Panc1 (cell line): ENCODE results near the gene IP6K1. TPM values are rescaled to one million over a fixed set of nuclear protein-coding genes. Genes with fewer than 3 reads are reported as not detected.

ENCODE experiments used
- ATAC-seq: fragments of 200-7000 bp; cut with Tn5 transposase; 2 replicates; pipeline ENCODE4 v1.9.1; 2020; ENCODE audit warnings: mild to moderate bottlenecking, moderate library complexity
- BruUV-seq: library from RNA; stranded (reverse); fragments of 400-500 nt; replicated peaks from 2 replicates; lab custom pipeline; 2021; lab: Mats Ljungman, UMichigan
- CTCF ChIA-PET: fragments of 300-600 bp; sonication (Branson Sonifier 250); formaldehyde crosslinking; loops from one replicate; lab custom pipeline; 2022; ENCODE audit warnings: antibody characterized with exemption; lab: Charles Lee
- POLR2A ChIA-PET: fragments of 300-600 bp; sonication (Branson Sonifier 250); formaldehyde crosslinking; loops from one replicate; lab custom pipeline; 2022; ENCODE audit warnings: antibody characterized with exemption; lab: Charles Lee
- DNase-seq: peaks from one replicate; pipeline ENCODE4 v3.0.0-alpha.2; 2010; ENCODE audit warnings: low read depth, low spot score
- H3K27ac ChIP-seq: 2 replicates; pipeline ENCODE4 v1.5.1; 2011; ENCODE audit warnings: mild to moderate bottlenecking, low read length, inconsistent platforms
- H3K27me3 ChIP-seq: fragments of 200-500 bp; sonication (Bioruptor generic); 2 replicates; pipeline ENCODE4 v1.6.0; 2014; ENCODE audit warnings: low read length, inconsistent platforms; ENCODE audit not compliant: control insufficient read depth, insufficient read depth
- H3K36me3 ChIP-seq: fragments of 200-500 bp; sonication (Bioruptor generic); 2 replicates; pipeline ENCODE4 v1.5.1; 2014; ENCODE audit warnings: inconsistent platforms, mild to moderate bottlenecking, low read length, moderate library complexity; ENCODE audit not compliant: control insufficient read depth, insufficient read depth
- H3K4me1 ChIP-seq: 2 replicates; pipeline ENCODE4 v1.5.1; 2011; ENCODE audit warnings: inconsistent platforms, mild to moderate bottlenecking, low read length, moderate library complexity; ENCODE audit not compliant: control insufficient read depth, insufficient read depth
- H3K4me3 ChIP-seq, 2 experiments: 2 replicates each; pipeline ENCODE4 v1.5.1; 2011 to 2012; ENCODE audit warnings: low read depth in 2 of 2, low read length in 2 of 2, mild to moderate bottlenecking in 2 of 2, inconsistent platforms in 1 of 2, moderate library complexity in 1 of 2
- H3K9me3 ChIP-seq: fragments of 200-500 bp; sonication (Bioruptor generic); 2 replicates; pipeline ENCODE4 v1.5.1; 2014; ENCODE audit warnings: low read depth, mild to moderate bottlenecking, inconsistent platforms, low read length, moderate library complexity; ENCODE audit not compliant: control insufficient read depth, insufficient read depth
- CTCF ChIP-seq: fragments of 450-650 bp; IDR thresholded peaks from 2 replicates; pipeline ENCODE4 v1.5.1; 2017; ENCODE audit warnings: mild to moderate bottlenecking
- POLR2AphosphoS5 ChIP-seq: IDR thresholded peaks from 2 replicates; pipeline ENCODE4 v1.6.1; 2012; ENCODE audit warnings: mild to moderate bottlenecking, low read depth, low read length, moderate library complexity
- REST ChIP-seq, 2 experiments: IDR thresholded peaks; 2 replicates each; pipeline ENCODE4 v1.6.1; 2011 to 2012; ENCODE audit warnings: low read depth in 2 of 2, control low read depth in 1 of 2, low read length in 1 of 2, mild to moderate bottlenecking in 1 of 2, moderate library complexity in 1 of 2; ENCODE audit not compliant: insufficient read depth in 1 of 2
- SIN3A ChIP-seq: IDR thresholded peaks from 2 replicates; pipeline ENCODE4 v1.6.1; 2012; ENCODE audit warnings: low read depth, mild to moderate bottlenecking, low read length, moderate library complexity, borderline replicate concordance; ENCODE audit not compliant: insufficient read depth
- TCF7L2 ChIP-seq: IDR thresholded peaks from 2 replicates; pipeline ENCODE4 v1.6.1; 2011; ENCODE audit warnings: mild to moderate bottlenecking, low read depth, low read length, inconsistent platforms
- in situ Hi-C: cut with HindIII; loops from 2 replicates; pipeline ENCODE4 v1.10.0; 2016; ENCODE audit warnings: low sequenced_read_pairs, low pct_unique_long_range_greater_than_20kb
- intact Hi-C: fragments of 100-400 bp; cut with micrococcal nuclease; formaldehyde crosslinking; loops from one replicate; pipeline ENCODE4 v1.10.0; 2022; ENCODE audit not compliant: unreplicated experiment
- total RNA-seq: library from RNA; stranded (reverse); gene quantifications from one replicate; pipeline ENCODE4 v1.2.1, GENCODE V29; 2021; ENCODE audit not compliant: unreplicated experiment

Gene IP6K1
- total RNA-seq, 1 experiment from 2014 or later: 39.8 TPM

- intact Hi-C loops: no loop called here
- BruUV-seq: no TSS peak
- POLR2A ChIA-PET: no interaction called here
Measured at GRCh38 chr3:49754536-49754935, 31.8 kb downstream of the IP6K1 start.

GRCh38 chr3:49751501-49751900 is 34.8 kb downstream of the IP6K1 start:
- Histone ChIP-seq H3K27ac (no peak overlapping the region), H3K4me1 (no peaks in the 10 kb centered on the region), H3K36me3 (no peaks in the 10 kb centered on the region; the same call in 1 of the 2 replicates), H3K4me3 (no peak overlapping the region), H3K27me3 (no peaks in the 10 kb centered on the region), H3K9me3 (no peaks in the 10 kb centered on the region)
- no peak for ATAC-seq
- ChIA-PET POLR2A (no interaction called here), CTCF (no interaction called here)
- no TSS peak for BruUV-seq
- intact Hi-C loops (no loop called here), in situ Hi-C loops (no loop called here)
- no peak for DNase-seq
- TF ChIP-seq REST (IDR thresholded peaks at IDR 0.05; ENCODE audit: insufficient read depth in 1 of 2, low read depth in 2 of 2, low read length in 1 of 2) (no peak), POLR2AphosphoS5 (no peak), TCF7L2 (no peak)

More at GRCh38 chr3:49754536-49754935, 31.8 kb downstream of the IP6K1 start:
- Histone ChIP-seq H3K9me3 (no peaks in the 10 kb centered on the region), H3K4me3 (no peak overlapping the region), H3K27me3 (no peaks in the 10 kb centered on the region), H3K36me3 (no peaks in the 10 kb centered on the region), H3K4me1 (no peaks in the 10 kb centered on the region), H3K27ac (no peak overlapping the region)
- no peak for DNase-seq
- in situ Hi-C loops: no loop called here
- CTCF ChIA-PET: no interaction called here
- no peak for TF ChIP-seq CTCF
- no peak for TF ChIP-seq REST (IDR thresholded peaks at IDR 0.05; ENCODE audit: insufficient read depth in 1 of 2, low read depth in 2 of 2, low read length in 1 of 2)
- no peak for TF ChIP-seq POLR2AphosphoS5
- no peak for TF ChIP-seq TCF7L2
- no peak for TF ChIP-seq SIN3A
- ATAC-seq: no peak
